ENCODE measurements around the gene ENPP6.

ENPP6 gene

GRCh38 chr4:184259081-184259480, 41.4 kb upstream of the ENPP6 start:
- TF ChIP-seq Cebpa-rat (IDR thresholded peaks at IDR 0.05) = no peak
- H3K4me2 ChIP-seq = no peak overlapping the region
- H4K20me1 ChIP-seq = no peaks in the 10 kb centered on the region
- no peaks in the 10 kb centered on the region for H3K36me3 ChIP-seq
- H3K27ac ChIP-seq = no peak overlapping the region
- H3K27me3 ChIP-seq = no peaks in the 10 kb centered on the region; a peak in 1 of 22 replicates
- H3K4me3 ChIP-seq = no peak overlapping the region
- H3K9ac ChIP-seq = no peak overlapping the region
- H3K4me1 ChIP-seq = peaks cover 0 to 14% (median 0%) of the 10 kb centered on the region in 10 experiments; a peak in 9 of 20 replicates
- H3K9me3 ChIP-seq (replicated peaks in 1 of 11) = peaks cover 0 to 7% (median 0%) of the 10 kb centered on the region in 11 experiments; a peak in 2 of 22 replicates

- H3K4me2 ChIP-seq = no peak overlapping the region
- H4K20me1 ChIP-seq = no peaks in the 10 kb centered on the region
- H3K36me3 ChIP-seq = no peaks in the 10 kb centered on the region
- no peaks in the 10 kb centered on the region for H3K27me3 ChIP-seq
- no peak overlapping the region for H3K9ac ChIP-seq
- H3K9me3 ChIP-seq (replicated peaks in 1 of 11) = peaks cover 12 to 21% (median 14%) of the 10 kb centered on the region in 11 experiments; a peak in 21 of 22 replicates
- H3K4me1 ChIP-seq = peaks cover 0 to 9% (median 0%) of the 10 kb centered on the region in 10 experiments; a peak in 2 of 20 replicates
- H3K4me3 ChIP-seq = no peak overlapping the region
- no peak overlapping the region for H3K27ac ChIP-seq
- TF ChIP-seq Cebpa-rat (IDR thresholded peaks at IDR 0.05) = no peak
Measured at GRCh38 chr4:184255871-184256642, 38.4 kb upstream of the ENPP6 start.

GRCh38 chr4:184255361-184255760, 37.7 kb upstream of the ENPP6 start:
- Histone ChIP-seq H3K27me3 (no peaks in the 10 kb centered on the region), H3K9me3 (replicated peaks in 1 of 11) (peaks cover 12 to 21% (median 14%) of the 10 kb centered on the region in 11 experiments; a peak in 21 of 22 replicates), H3K36me3 (no peaks in the 10 kb centered on the region), H3K4me3 (no peak overlapping the region), H3K4me2 (no peak overlapping the region), H3K27ac (no peak overlapping the region), H4K20me1 (no peaks in the 10 kb centered on the region), H3K4me1 (peaks cover 0 to 9% (median 0%) of the 10 kb centered on the region in 10 experiments; a peak in 2 of 20 replicates), H3K9ac (no peak overlapping the region)
- TF ChIP-seq Cebpa-rat (IDR thresholded peaks at IDR 0.05) = no peak

GRCh38 chr4:184253072-184253420, 35.4 kb upstream of the ENPP6 start:
- Histone ChIP-seq H3K4me3 (no peak overlapping the region), H3K36me3 (no peaks in the 10 kb centered on the region), H3K9ac (no peak overlapping the region), H3K4me1 (peaks cover 0 to 9% (median 0%) of the 10 kb centered on the region in 10 experiments; a peak in 2 of 20 replicates), H3K4me2 (no peak overlapping the region), H3K9me3 (replicated peaks in 1 of 11) (peaks cover 12 to 21% (median 14%) of the 10 kb centered on the region in 11 experiments; a peak in 21 of 22 replicates), H4K20me1 (no peaks in the 10 kb centered on the region), H3K27me3 (no peaks in the 10 kb centered on the region), H3K27ac (no peak overlapping the region)
- TF ChIP-seq Cebpa-rat (IDR thresholded peaks at IDR 0.05) = no peak

- no peak overlapping the region for H3K9ac ChIP-seq
- H3K9me3 ChIP-seq (replicated peaks in 1 of 11) = peaks cover 12 to 21% (median 14%) of the 10 kb centered on the region in 11 experiments; a peak in 21 of 22 replicates
- H3K27ac ChIP-seq = no peak overlapping the region
- H4K20me1 ChIP-seq = no peaks in the 10 kb centered on the region
- H3K4me1 ChIP-seq = peaks cover 0 to 9% (median 0%) of the 10 kb centered on the region in 10 experiments; a peak in 2 of 20 replicates
- no peaks in the 10 kb centered on the region for H3K27me3 ChIP-seq
- H3K36me3 ChIP-seq = no peaks in the 10 kb centered on the region
- no peak overlapping the region for H3K4me2 ChIP-seq
- no peak for TF ChIP-seq Cebpa-rat (IDR thresholded peaks at IDR 0.05)
- H3K4me3 ChIP-seq = no peak overlapping the region
Measured at GRCh38 chr4:184252136-184253071, 34.7 kb upstream of the ENPP6 start.

- Histone ChIP-seq H3K9ac (no peak overlapping the region), H3K36me3 (no peaks in the 10 kb centered on the region), H3K4me3 (no peak overlapping the region), H3K9me3 (replicated peaks in 1 of 11) (peaks cover 12 to 20% (median 14%) of the 10 kb centered on the region in 11 experiments; a peak in 21 of 22 replicates), H3K27me3 (no peaks in the 10 kb centered on the region), H4K20me1 (no peaks in the 10 kb centered on the region), H3K4me2 (0 out of 22 replicates have a peak overlapping the region, but pooled peaks of 1 of the 11 experiments have one; percentile 17), H3K27ac (no peak overlapping the region), H3K4me1 (peaks cover 0 to 9% (median 0%) of the 10 kb centered on the region in 10 experiments; a peak in 1 of 20 replicates)
- no peak for TF ChIP-seq Cebpa-rat (IDR thresholded peaks at IDR 0.05)
Measured at GRCh38 chr4:184251670-184251980, 34.0 kb upstream of the ENPP6 start.

- no peak overlapping the region for H3K9ac ChIP-seq
- 0 out of 22 replicates have a peak overlapping the region, but pooled peaks of 1 of the 11 experiments have one; percentile 17 for H3K4me2 ChIP-seq
- no peaks in the 10 kb centered on the region for H3K27me3 ChIP-seq
- no peak overlapping the region for H3K4me3 ChIP-seq
- no peak for TF ChIP-seq Cebpa-rat (IDR thresholded peaks at IDR 0.05)
- H3K9me3 ChIP-seq (replicated peaks in 1 of 11) = peaks cover 12 to 16% (median 13%) of the 10 kb centered on the region in 11 experiments; a peak in 21 of 22 replicates
- no peak overlapping the region for H3K27ac ChIP-seq
- no peaks in the 10 kb centered on the region for H4K20me1 ChIP-seq
- H3K36me3 ChIP-seq = no peaks in the 10 kb centered on the region
- peaks cover 0 to 9% (median 0%) of the 10 kb centered on the region in 10 experiments; a peak in 1 of 20 replicates for H3K4me1 ChIP-seq
Measured at GRCh38 chr4:184250795-184251669, 33.4 kb upstream of the ENPP6 start.

- H4K20me1 ChIP-seq = no peaks in the 10 kb centered on the region
- H3K36me3 ChIP-seq = no peaks in the 10 kb centered on the region
- peaks cover 0 to 9% (median 0%) of the 10 kb centered on the region in 10 experiments; a peak in 1 of 20 replicates for H3K4me1 ChIP-seq
- no peak for TF ChIP-seq Cebpa-rat (IDR thresholded peaks at IDR 0.05)
- H3K9ac ChIP-seq = no peak overlapping the region
- H3K9me3 ChIP-seq (replicated peaks in 1 of 11) = peaks cover 5 to 8% (median 7%) of the 10 kb centered on the region in 11 experiments; a peak in 21 of 22 replicates
- H3K27ac ChIP-seq = no peak overlapping the region
- H3K27me3 ChIP-seq = no peaks in the 10 kb centered on the region
- H3K4me2 ChIP-seq = no peak overlapping the region
- no peak overlapping the region for H3K4me3 ChIP-seq
Measured at GRCh38 chr4:184248216-184248615, 30.5 kb upstream of the ENPP6 start.

Data from BLaER1 treated with 17β-estradiol and CSF1 and Interleukin-3, amounts not matched to agents 10 nM and 100 nM (cell line).